ENCODE results near the gene VARS1.

- TF ChIP-seq CTCF (IDR thresholded peaks at IDR 0.05) = no peak
- TF ChIP-seq POLR2A (IDR thresholded peaks at IDR 0.05) = peak; percentile 28
- TF ChIP-seq POLR2AphosphoS5 (IDR thresholded peaks at IDR 0.05) = no peak
Measured at GRCh38 chr6:31821301-31822035, 25.9 kb upstream of the VARS1 start.
